Measurements from ENCODE around the gene NDRG3. TPM values are rescaled to one million over a fixed set of nuclear protein-coding genes. Genes with fewer than 3 reads are reported as not detected.

Gene NDRG3
- polyA plus RNA-seq, 1 donor from 2014 or later, result 61.0 TPM

GRCh38 chr20:36654506-36654905 lies 91.4 kb downstream of the NDRG3 start:
- TF ChIP-seq POLR2AphosphoS5 (IDR thresholded peaks at IDR 0.05), result no peak
- TF ChIP-seq EZH2 (IDR thresholded peaks at IDR 0.05; ENCODE audit: borderline replicate concordance, insufficient read depth, low read length, poor library complexity, severe bottlenecking), result no peak
- Histone ChIP-seq H3K27me3 (ENCODE audit: insufficient read depth, low read depth, low read length) (no peaks in the 10 kb centered on the region), H4K20me1 (ENCODE audit: insufficient read depth) (no peaks in the 10 kb centered on the region), H3K36me3 (ENCODE audit: insufficient read depth, low read length) (no peaks in the 10 kb centered on the region), H3K79me2 (replicated peaks; ENCODE audit: insufficient read depth, low read length) (no peaks in the 10 kb centered on the region), H3K9me2 (ENCODE audit: insufficient read depth, low read length) (no peaks in the 10 kb centered on the region), H3K4me2 (ENCODE audit: low read length) (no peak overlapping the region), H3K9ac (ENCODE audit: low read length) (no peak overlapping the region), H3K27ac (ENCODE audit: low read length) (no peak overlapping the region), H3K9me3 (ENCODE audit: low read length) (no peaks in the 10 kb centered on the region), H2AFZ (ENCODE audit: low read depth, low read length) (no peak overlapping the region), H3K4me3 (ENCODE audit: low read length) (no peak overlapping the region), H3F3A (ENCODE audit: insufficient read depth, low read length, poor library complexity, severe bottlenecking) (no peaks in the 10 kb centered on the region)

GRCh38 chr20:36653456-36653855 lies 92.4 kb downstream of the NDRG3 start:
- Histone ChIP-seq H3K4me3 (ENCODE audit: low read length) (no peak overlapping the region), H4K20me1 (ENCODE audit: insufficient read depth) (no peaks in the 10 kb centered on the region), H3F3A (ENCODE audit: insufficient read depth, low read length, poor library complexity, severe bottlenecking) (no peaks in the 10 kb centered on the region), H3K4me2 (ENCODE audit: low read length) (no peak overlapping the region), H2AFZ (ENCODE audit: low read depth, low read length) (no peak overlapping the region), H3K27me3 (ENCODE audit: insufficient read depth, low read depth, low read length) (no peaks in the 10 kb centered on the region), H3K36me3 (ENCODE audit: insufficient read depth, low read length) (no peaks in the 10 kb centered on the region), H3K27ac (ENCODE audit: low read length) (no peak overlapping the region), H3K9me2 (ENCODE audit: insufficient read depth, low read length) (no peaks in the 10 kb centered on the region), H3K9ac (ENCODE audit: low read length) (no peak overlapping the region), H3K9me3 (ENCODE audit: low read length) (no peaks in the 10 kb centered on the region), H3K79me2 (replicated peaks; ENCODE audit: insufficient read depth, low read length) (no peaks in the 10 kb centered on the region)
- no peak for TF ChIP-seq REST (IDR thresholded peaks at IDR 0.05; ENCODE audit: borderline replicate concordance)
- TF ChIP-seq SMC3 (conservative IDR thresholded peaks at IDR 0.05; ENCODE audit: poor library complexity), result no peak
- no peak for TF ChIP-seq EP300 (conservative IDR thresholded peaks at IDR 0.05; ENCODE audit: poor library complexity, severe bottlenecking)
- no peak for TF ChIP-seq TAF1 (IDR thresholded peaks at IDR 0.05; ENCODE audit: low read depth)
- no peak for TF ChIP-seq EZH2 (IDR thresholded peaks at IDR 0.05; ENCODE audit: borderline replicate concordance, insufficient read depth, low read length, poor library complexity, severe bottlenecking)

GRCh38 chr20:36647196-36648121 lies 98.4 kb downstream of the NDRG3 start:
- Histone ChIP-seq H3K4me2 (ENCODE audit: low read length) (no peak overlapping the region), H3K36me3 (ENCODE audit: insufficient read depth, low read length) (no peaks in the 10 kb centered on the region), H2AFZ (ENCODE audit: low read depth, low read length) (no peak overlapping the region), H3K4me3 (ENCODE audit: low read length) (no peak overlapping the region), H3K27ac (ENCODE audit: low read length) (no peak overlapping the region), H3K79me2 (replicated peaks; ENCODE audit: insufficient read depth, low read length) (no peaks in the 10 kb centered on the region), H3K9ac (ENCODE audit: low read length) (no peak overlapping the region), H3K9me3 (ENCODE audit: low read length) (no peaks in the 10 kb centered on the region), H3F3A (ENCODE audit: insufficient read depth, low read length, poor library complexity, severe bottlenecking) (no peaks in the 10 kb centered on the region), H3K9me2 (ENCODE audit: insufficient read depth, low read length) (no peaks in the 10 kb centered on the region), H3K27me3 (ENCODE audit: insufficient read depth, low read depth, low read length) (no peaks in the 10 kb centered on the region), H4K20me1 (ENCODE audit: insufficient read depth) (no peaks in the 10 kb centered on the region)
- TF ChIP-seq RAD21 (conservative IDR thresholded peaks at IDR 0.05) (no peak), CTCF (IDR thresholded peaks at IDR 0.05; ENCODE audit: poor library complexity, severe bottlenecking) (no peak), SMC3 (conservative IDR thresholded peaks at IDR 0.05; ENCODE audit: poor library complexity) (no peak), REST (IDR thresholded peaks at IDR 0.05; ENCODE audit: borderline replicate concordance) (no peak), MXI1 (conservative IDR thresholded peaks at IDR 0.05; ENCODE audit: poor library complexity, severe bottlenecking) (no peak), EP300 (conservative IDR thresholded peaks at IDR 0.05; ENCODE audit: poor library complexity, severe bottlenecking) (no peak), POLR2AphosphoS5 (IDR thresholded peaks at IDR 0.05) (no peak), EZH2 (IDR thresholded peaks at IDR 0.05; ENCODE audit: borderline replicate concordance, insufficient read depth, low read length, poor library complexity, severe bottlenecking) (no peak), TAF1 (IDR thresholded peaks at IDR 0.05; ENCODE audit: low read depth) (no peak)
